OCI-LY3 (cell line): ENCODE data around the gene PIP4P1.

ENCODE experiments used
- H2AFZ ChIP-seq: fragments of 200-600, 300-600 bp; shearing (Covaris generic); 2 replicates; pipeline ENCODE4 v1.6.0; 2014; ENCODE audit warnings: antibody characterized with exemption, low read depth, low read length
- H3K27ac ChIP-seq: fragments of 200-600, 300-600 bp; sonication (generic); 2 replicates; pipeline ENCODE4 v1.5.1; 2014; ENCODE audit warnings: mild to moderate bottlenecking, low read length, moderate library complexity, mixed read lengths
- H3K27me3 ChIP-seq: fragments of 200-600, 300-600 bp; sonication (generic); 2 replicates; pipeline ENCODE4 v1.6.1; 2014; ENCODE audit warnings: low read depth, low read length, mixed read lengths
- H3K36me3 ChIP-seq: fragments of 200-600, 300-600 bp; sonication (generic); replicated peaks from 2 replicates; pipeline ENCODE3; 2014; ENCODE audit warnings: low read depth, low read length, mixed read lengths
- H3K4me1 ChIP-seq: fragments of 300-600, 200-600 bp; sonication (generic); 2 replicates; pipeline ENCODE4 v1.6.1; 2014; ENCODE audit warnings: low read length, mixed read lengths
- H3K4me2 ChIP-seq: fragments of 200-600, 300-600 bp; sonication (generic); 2 replicates; pipeline ENCODE4 v1.6.1; 2014; ENCODE audit warnings: low read length, mixed read lengths
- H3K4me3 ChIP-seq: fragments of 300-600, 200-600 bp; sonication (generic); 2 replicates; pipeline ENCODE4 v1.5.1; 2014; ENCODE audit warnings: antibody characterized with exemption, mild to moderate bottlenecking, low read length, moderate library complexity
- H3K79me2 ChIP-seq: fragments of 300-600, 200-600 bp; shearing (Covaris generic); 2 replicates; pipeline ENCODE4 v1.6.1; 2014; ENCODE audit warnings: mild to moderate bottlenecking, low read length, mixed read lengths
- H3K9ac ChIP-seq: fragments of 300-600, 200-600 bp; shearing (Covaris generic); 2 replicates; pipeline ENCODE4 v1.6.0; 2014; ENCODE audit warnings: mild to moderate bottlenecking, low read length, moderate library complexity
- H3K9me3 ChIP-seq: fragments of 200-600, 300-600 bp; shearing (Covaris generic); 2 replicates; pipeline ENCODE4 v1.6.1; 2014; ENCODE audit warnings: low read length, mixed read lengths; ENCODE audit not compliant: insufficient read depth
- H4K20me1 ChIP-seq: fragments of 200-600, 300-600 bp; sonication (generic); 2 replicates; pipeline ENCODE4 v1.6.1; 2016; ENCODE audit warnings: low read length, mixed read lengths; ENCODE audit not compliant: insufficient read depth
- CTCF ChIP-seq: fragments of 200-600, 300-600 bp; sonication (generic); IDR thresholded peaks from 2 replicates; pipeline ENCODE4 v1.5.1; 2014; ENCODE audit warnings: antibody characterized with exemption, low read length, low read depth
- EZH2phosphoT487 ChIP-seq: fragments of 200-600 bp; shearing (Covaris generic); IDR thresholded peaks from 2 replicates; pipeline ENCODE4 v1.6.1; 2018; ENCODE audit warnings: antibody characterized with exemption, mixed run types, low read depth

The PIP4P1 gene

GRCh38 chr14:20498622-20499021, 37.4 kb upstream of the PIP4P1 start:
- no peak overlapping the region for H3K27ac ChIP-seq
- H3K4me2 ChIP-seq, result no peak overlapping the region
- H3K9me3 ChIP-seq, result no peaks in the 10 kb centered on the region
- H4K20me1 ChIP-seq, result no peaks in the 10 kb centered on the region
- H3K27me3 ChIP-seq, result 0 out of 2 replicates have a peak, but pooled peaks cover 4% of the 10 kb centered on the region
- H3K79me2 ChIP-seq, result no peaks in the 10 kb centered on the region
- peaks cover 9% of the 10 kb centered on the region for H3K4me1 ChIP-seq
- no peak for TF ChIP-seq CTCF
- H3K4me3 ChIP-seq, result no peak overlapping the region
- no peaks in the 10 kb centered on the region for H3K36me3 ChIP-seq
- no peak overlapping the region for H3K9ac ChIP-seq
- H2AFZ ChIP-seq, result no peak overlapping the region

- H3K4me1 ChIP-seq, result peaks cover 36% of the 10 kb centered on the region
- no peak overlapping the region for H2AFZ ChIP-seq
Measured at GRCh38 chr14:20494935-20495766, 33.9 kb upstream of the PIP4P1 start.

GRCh38 chr14:20493634-20494033, 32.4 kb upstream of the PIP4P1 start:
- peak overlapping the region; percentile 11; the same call in 1 of the 2 replicates for H3K27ac ChIP-seq
- no peaks in the 10 kb centered on the region for H3K27me3 ChIP-seq
- peak overlapping the region; percentile 41 for H3K4me2 ChIP-seq
- no peak overlapping the region for H2AFZ ChIP-seq
- no peaks in the 10 kb centered on the region for H3K79me2 ChIP-seq
- H3K36me3 ChIP-seq, result no peaks in the 10 kb centered on the region
- no peaks in the 10 kb centered on the region for H4K20me1 ChIP-seq
- no peak overlapping the region for H3K9ac ChIP-seq
- TF ChIP-seq EZH2phosphoT487, result no peak
- no peak for TF ChIP-seq CTCF
- peak overlapping the region; percentile 7; the same call in 1 of the 2 replicates for H3K4me3 ChIP-seq
- H3K9me3 ChIP-seq, result no peaks in the 10 kb centered on the region
- peaks cover 44% of the 10 kb centered on the region for H3K4me1 ChIP-seq

More at GRCh38 chr14:20494935-20495766, 33.9 kb upstream of the PIP4P1 start:
- Histone ChIP-seq H3K79me2 (no peaks in the 10 kb centered on the region), H3K27ac (no peak overlapping the region), H3K9me3 (no peaks in the 10 kb centered on the region), H3K9ac (no peak overlapping the region), H3K4me3 (no peak overlapping the region), H3K4me2 (no peak overlapping the region), H3K36me3 (no peaks in the 10 kb centered on the region), H3K27me3 (no peaks in the 10 kb centered on the region), H4K20me1 (no peaks in the 10 kb centered on the region)
- TF ChIP-seq CTCF (no peak), EZH2phosphoT487 (no peak)

- Histone ChIP-seq H3K4me2 (peak overlapping the region; percentile 79), H3K4me3 (no peak overlapping the region), H3K9me3 (no peaks in the 10 kb centered on the region), H3K27me3 (no peaks in the 10 kb centered on the region), H3K36me3 (no peaks in the 10 kb centered on the region), H4K20me1 (no peaks in the 10 kb centered on the region), H3K79me2 (no peaks in the 10 kb centered on the region), H2AFZ (no peak overlapping the region), H3K27ac (no peak overlapping the region), H3K9ac (no peak overlapping the region), H3K4me1 (peaks cover 44% of the 10 kb centered on the region)
- TF ChIP-seq CTCF (no peak), EZH2phosphoT487 (no peak)
Measured at GRCh38 chr14:20492486-20492885, 31.3 kb upstream of the PIP4P1 start.
